GM12892 (cell line): ENCODE data around the gene LRRFIP1.
A peak's percentile ranks its signal among the peaks of the same experiment; 100 is the strongest.
"Not testable (repeated sequence)": the region's sequence is repeated elsewhere in the genome, so short reads cannot be mapped to it uniquely, and the experiment has no call there.

Source experiments
- DNase-seq: peaks from one replicate; pipeline ENCODE4 v3.0.0; 2011; ENCODE audit not compliant: insufficient read length
- FAIRE-seq: peaks from 2 replicates; lab custom pipeline; 2011; peaks lifted over from hg19 to GRCh38; lab: Jason Lieb, UNC
- POLR2A ChIP-seq: IDR thresholded peaks from 2 replicates; pipeline ENCODE4 v1.6.1; 2011; ENCODE audit warnings: low read depth, low read length, control low read depth
- POLR2AphosphoS5 ChIP-seq: IDR thresholded peaks from 2 replicates; pipeline ENCODE4 v1.6.1; 2011; ENCODE audit warnings: low read depth, low read length, control low read depth
- TAF1 ChIP-seq: IDR thresholded peaks from 2 replicates; pipeline ENCODE4 v1.6.1; 2011; ENCODE audit warnings: low read depth, mild to moderate bottlenecking, control low read depth, low read length, borderline replicate concordance

Gene LRRFIP1

DNA sequence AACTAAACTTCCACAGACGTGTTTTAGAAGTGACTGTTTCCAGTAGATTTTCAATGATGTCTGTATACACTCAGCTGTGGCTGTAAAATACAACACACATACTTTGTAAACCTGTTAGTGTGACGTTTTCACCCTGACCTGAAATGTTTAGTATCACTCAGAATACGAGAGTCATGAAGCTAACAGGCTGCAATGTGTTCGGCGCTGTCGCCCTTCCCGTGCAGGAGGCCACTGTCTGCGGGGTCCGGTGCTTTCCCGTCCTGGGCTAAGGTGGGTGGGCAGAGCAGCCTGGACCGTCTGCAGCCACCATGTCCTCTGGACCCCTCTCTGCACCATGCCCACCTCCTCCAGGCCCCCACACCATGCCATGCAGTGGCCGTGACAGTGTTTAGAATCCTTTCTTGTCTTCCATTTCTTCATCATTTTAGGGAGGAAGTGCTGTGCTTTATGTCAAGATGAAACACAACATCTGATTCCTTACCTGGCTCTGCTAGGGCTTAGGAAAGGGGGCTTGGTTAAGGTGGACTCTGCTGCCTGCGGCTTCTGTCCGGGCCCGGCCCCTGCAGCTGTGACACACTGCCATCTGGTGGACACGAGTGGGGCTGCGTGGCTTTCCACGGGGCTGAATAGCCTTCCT is 117.3 kb downstream of the LRRFIP1 start:
- DNase-seq (peak; percentile 69), FAIRE-seq (peak; percentile 89)
- TF ChIP-seq POLR2AphosphoS5 (no peak), TAF1 (no peak), POLR2A (no peak)

DNA sequence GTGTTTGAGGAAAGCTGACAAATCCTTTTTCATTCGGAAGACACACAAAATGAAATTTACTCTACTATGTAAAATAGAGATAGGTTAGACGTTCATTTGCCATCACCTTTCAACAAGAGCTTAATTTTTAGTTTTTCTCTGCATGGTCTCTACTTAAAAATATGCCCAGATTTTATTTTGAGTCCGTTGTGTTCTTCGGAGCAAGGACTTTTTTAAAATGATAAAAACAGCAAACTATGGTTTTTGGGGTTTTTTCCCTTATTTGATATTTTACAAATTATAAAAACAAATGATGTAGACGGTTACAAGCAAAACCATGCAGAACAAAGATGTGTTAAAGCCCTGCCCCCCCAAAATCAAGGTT is 117.8 kb downstream of the LRRFIP1 start:
- no peak for DNase-seq
- TF ChIP-seq POLR2AphosphoS5 (no peak), TAF1 (no peak), POLR2A (no peak)
- FAIRE-seq = no peak

DNA sequence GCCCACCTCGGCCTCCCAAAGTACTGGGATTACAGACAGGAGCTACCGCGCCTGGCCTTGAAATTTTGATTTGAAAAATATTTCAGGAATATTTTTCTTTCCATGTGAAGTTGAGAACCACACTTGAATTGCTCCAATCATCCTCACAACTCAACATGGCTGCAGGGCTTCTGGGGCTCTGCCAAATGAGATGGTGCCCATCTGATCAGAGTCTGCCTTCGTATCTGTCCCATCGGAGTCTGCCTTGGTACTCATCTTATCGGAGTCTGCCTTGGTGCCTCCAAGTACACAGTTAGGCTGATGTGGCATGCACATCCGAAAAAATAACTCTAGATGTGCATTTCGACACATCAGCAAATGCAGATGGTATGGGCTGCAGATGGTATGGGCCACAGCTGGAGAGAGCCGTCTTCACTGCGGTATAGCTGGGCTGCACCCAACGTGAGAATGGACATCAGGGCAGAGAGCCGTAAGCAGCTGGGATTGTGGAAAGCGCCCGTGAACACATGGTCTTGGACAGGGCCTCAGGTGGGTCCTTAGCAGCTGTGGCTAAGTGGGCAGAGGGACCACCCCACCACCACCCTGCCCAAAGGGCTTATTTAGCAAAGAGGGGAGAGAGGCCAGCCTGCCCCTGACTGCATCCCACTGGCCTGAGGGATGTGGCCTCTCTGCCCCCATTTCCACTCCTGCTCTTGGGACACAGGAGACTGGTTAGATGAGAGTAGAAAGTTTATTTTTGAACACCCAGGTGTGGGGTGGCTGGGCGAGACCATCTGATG is 119.1 kb downstream of the LRRFIP1 start:
- FAIRE-seq (no peak), DNase-seq (no peak)
- TF ChIP-seq POLR2A (no peak), POLR2AphosphoS5 (no peak), TAF1 (no peak)

DNA sequence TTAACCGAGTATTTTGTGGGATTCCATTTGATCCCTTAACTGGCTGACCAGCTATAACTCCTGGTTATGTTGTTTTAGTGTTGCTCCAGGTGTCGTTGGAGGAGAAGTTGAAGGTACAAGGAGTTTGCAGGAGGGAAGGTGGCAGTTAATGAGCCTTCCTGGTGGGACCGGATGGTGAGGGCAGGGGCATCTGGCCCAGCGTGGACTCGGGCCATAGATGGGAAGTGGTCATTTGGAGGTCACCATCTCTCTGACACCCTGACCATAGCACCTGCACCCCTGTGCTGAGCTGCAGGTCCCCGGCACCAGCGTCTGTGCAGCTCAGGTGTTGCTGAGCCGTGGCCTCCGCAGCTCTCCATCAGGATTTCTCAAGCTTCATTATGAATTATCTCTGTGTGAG is 119.8 kb downstream of the LRRFIP1 start:
- TF ChIP-seq POLR2A = no peak
- TF ChIP-seq POLR2AphosphoS5 = no peak
- no peak for TF ChIP-seq TAF1
- FAIRE-seq = no peak

DNA sequence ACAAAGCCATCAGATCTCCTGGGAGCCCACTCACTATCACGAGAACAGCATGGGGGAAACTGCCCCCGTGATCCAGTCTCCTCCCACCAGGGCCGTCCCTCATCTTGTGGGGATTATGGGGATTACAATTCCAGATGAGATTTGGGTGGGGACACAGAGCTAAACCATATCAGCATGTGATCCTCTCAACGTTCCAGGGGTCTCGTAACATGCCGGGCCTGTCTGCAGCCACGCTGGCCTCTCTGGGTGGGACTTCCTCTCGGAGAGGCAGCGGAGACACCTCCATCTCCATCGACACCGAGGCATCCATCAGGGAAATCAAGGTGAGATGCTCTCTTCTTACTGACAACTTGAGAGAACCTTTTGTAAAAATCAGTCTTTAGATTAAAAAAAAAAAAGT is 121.6 kb downstream of the LRRFIP1 start:
- DNase-seq (no peak), FAIRE-seq (no peak)
- TF ChIP-seq POLR2A (no peak), TAF1 (no peak), POLR2AphosphoS5 (no peak)

More for the DNA sequence above, 119.8 kb downstream of the LRRFIP1 start:
- DNase-seq = no peak

DNA sequence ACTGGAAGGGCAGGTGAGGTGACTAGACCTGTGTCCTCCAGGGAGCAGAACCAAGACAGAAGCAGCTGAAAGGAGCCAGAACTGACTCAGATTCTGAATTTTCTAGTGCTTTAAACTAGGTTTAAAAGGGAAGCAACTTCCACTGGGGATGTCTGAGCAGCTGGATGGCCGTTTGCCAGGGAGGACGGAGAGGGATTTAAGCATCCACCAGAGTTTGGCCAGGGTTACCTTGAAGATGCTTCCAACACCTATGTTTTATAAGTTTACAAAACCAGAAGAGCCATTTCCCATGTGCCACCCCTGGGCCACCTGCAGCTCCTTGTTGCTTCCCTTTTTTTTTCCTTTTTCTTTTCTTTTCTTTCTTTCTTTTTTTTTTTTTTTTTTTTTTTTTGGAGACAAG is 122.6 kb downstream of the LRRFIP1 start:
- TF ChIP-seq POLR2AphosphoS5 = no peak
- TF ChIP-seq POLR2A = no peak
- no peak for TF ChIP-seq TAF1
- FAIRE-seq = no peak
- no peak for DNase-seq

DNA sequence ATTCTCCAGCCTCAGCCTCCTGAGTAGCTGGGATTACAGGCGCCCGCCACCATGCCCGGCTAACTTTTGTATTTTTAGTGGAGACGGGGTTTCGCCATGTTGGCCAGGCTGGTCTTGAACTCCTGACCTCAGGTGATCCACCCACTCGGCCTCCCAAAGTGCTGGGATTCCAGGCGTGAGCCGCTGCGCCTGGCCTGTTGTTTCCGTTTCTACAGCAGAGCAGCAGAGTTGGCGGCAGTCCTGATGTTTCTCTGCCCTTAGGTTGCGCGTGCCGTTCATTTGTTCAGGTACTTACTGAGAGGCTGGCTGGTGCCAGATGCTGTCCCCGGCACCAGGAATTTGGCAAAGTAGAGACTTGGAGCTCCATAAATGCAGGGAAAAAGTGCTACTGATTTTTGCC is 123.1 kb downstream of the LRRFIP1 start:
- FAIRE-seq, DNase-seq: not testable (repeated sequence)

DNA sequence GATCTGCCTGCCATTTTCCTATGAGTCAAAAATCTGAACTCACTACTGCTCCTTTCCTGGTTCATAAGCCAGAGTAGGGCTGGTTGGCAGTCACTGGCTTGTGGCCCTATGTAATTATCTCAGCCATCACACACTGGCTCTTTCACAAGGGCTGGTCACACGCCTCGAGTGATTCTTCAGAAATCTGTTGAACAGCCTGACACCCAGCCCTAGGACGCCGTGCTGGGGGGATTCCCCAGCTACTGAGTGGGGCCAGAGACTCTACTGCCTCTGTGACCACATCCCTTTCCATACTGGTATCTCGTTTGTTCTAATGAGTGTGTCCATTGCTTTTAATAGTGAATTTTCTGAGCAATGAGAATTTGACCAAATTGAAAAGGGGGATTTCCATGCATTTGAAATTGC is 125.4 kb downstream of the LRRFIP1 start:
- DNase-seq (peak; percentile 66), FAIRE-seq (peak; percentile 94)
- TF ChIP-seq POLR2A = no peak
- no peak for TF ChIP-seq POLR2AphosphoS5
- no peak for TF ChIP-seq TAF1

DNA sequence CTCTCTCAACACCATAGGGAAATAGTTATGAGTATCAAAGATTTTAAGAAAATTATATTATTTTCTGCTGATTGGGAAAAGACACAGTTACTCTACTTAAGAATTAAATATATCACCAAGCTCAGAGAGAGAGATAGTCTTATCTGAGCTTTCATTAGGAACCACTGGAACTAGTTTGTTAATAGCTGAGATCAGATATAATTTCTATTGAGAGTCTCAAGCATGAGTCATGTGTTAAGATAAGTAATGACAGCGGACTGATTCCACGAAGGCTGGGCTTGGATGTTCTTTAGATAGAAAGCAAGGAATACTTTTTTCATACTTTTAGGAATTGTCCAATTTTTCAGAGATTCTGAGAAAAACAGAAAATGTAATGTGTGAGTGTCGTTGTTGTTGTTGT is 126.8 kb downstream of the LRRFIP1 start:
- TF ChIP-seq POLR2A = no peak
- TF ChIP-seq POLR2AphosphoS5 = no peak
- TF ChIP-seq TAF1 = no peak
- DNase-seq = no peak
- peak; percentile 48 for FAIRE-seq

DNA sequence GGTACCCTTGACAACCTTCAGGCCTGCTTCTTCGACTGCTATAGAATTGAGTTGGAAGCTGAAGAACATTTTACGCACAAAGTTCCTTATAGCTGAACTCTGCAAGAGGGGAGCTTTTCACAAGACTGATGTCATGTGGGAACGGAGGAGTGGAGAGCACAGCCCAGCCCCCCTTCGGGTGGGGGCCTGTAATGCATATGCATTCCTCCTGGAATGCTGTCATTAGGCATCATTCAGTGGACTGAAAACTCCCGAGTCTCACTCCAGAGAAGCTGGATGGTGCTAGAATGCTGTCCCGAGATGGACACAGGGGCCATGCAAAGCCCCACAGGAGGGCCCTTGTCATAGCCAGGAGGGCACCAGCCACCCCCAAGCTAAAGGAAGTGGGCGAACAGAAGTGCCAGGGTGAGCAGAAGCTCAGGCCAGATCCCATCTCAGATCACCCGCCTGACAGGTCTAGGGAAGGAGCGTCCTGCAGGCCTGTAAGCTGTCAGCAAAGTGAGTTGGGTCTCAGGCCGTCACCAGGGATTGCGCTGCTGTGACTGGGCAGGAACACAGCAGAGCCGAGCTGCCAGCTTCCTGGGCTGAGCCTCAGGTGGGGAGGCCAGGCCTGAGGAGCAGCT is 127.3 kb downstream of the LRRFIP1 start:
- no peak for DNase-seq
- no peak for FAIRE-seq
- TF ChIP-seq POLR2A = no peak
- no peak for TF ChIP-seq TAF1
- TF ChIP-seq POLR2AphosphoS5 = no peak

DNA sequence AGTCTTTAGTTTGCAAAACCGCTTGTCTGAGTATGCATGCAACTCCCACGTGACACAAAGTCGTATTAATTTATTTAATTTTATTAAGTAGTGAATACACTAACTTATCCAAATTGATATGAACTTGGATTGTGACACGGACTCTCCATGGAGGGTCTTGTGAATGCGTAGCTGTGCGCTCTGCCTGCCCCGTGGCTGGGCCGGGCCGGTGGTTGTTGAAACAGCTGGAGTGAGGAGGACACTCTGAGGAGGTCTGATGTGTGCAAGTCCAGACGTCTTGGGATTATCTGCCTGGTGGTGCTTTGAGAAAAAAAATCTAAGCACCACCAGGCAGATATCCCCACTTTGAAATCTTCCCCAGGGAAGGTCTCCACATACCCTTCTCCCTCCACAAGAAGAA is 130.2 kb downstream of the LRRFIP1 start:
- FAIRE-seq = no peak

DNA sequence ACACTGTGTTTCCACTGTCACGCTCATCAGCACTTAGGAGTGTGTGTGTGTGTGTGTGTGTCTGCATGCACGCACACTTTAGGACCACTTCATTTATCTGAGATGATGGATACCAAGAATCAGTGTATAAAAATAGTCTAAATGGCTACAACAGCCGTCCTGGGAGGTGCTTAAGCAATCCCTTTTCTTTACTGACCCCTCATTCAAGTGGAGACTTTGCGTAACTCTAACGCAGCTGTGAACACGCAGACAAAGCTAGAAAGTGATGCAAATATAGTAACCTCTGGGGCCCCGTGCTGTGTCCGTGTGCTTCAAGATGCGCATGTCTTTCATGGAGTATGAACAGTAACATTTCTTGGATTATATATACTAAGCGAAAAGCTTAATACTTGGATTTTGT is 130.8 kb downstream of the LRRFIP1 start:
- TF ChIP-seq POLR2AphosphoS5 (no peak), POLR2A (no peak), TAF1 (no peak)
- DNase-seq (no peak), FAIRE-seq (no peak)

More for the DNA sequence above, 130.2 kb downstream of the LRRFIP1 start:
- no peak for TF ChIP-seq POLR2A
- no peak for TF ChIP-seq TAF1
- TF ChIP-seq POLR2AphosphoS5 = no peak
- no peak for DNase-seq
